ENCODE data around the gene CTNND2. TPM values are rescaled to one million over a fixed set of nuclear protein-coding genes. Genes with fewer than 3 reads are reported as not detected.

The CTNND2 gene
- total RNA-seq, 1 experiment from 2014 or later = not detected

DNA sequence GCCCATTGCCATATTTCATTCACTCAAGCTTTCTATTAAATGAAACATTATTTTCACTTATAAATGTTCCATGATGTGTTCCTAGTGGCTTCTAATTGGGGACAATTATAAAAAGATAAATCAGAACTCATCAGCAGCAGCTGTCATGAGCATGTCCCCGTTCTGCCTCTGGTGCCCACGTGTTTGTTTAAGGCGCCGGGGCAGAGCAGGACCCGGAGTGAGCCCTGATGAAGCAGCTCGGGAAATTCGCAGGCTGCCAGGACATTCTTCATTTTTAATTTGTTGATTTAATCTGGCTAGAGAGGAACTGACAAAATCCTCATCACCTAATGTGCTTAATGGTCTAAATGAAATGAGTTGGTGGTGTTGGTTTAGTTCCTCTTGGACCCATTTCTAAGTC, 475.0 kb downstream of the CTNND2 start:
- Histone ChIP-seq H3K27me3 (replicated peaks; ENCODE audit: insufficient read depth, low read depth, low read length, poor library complexity) (no peaks in the 10 kb centered on the region), H3K9me3 (ENCODE audit: low read depth, low read length, poor library complexity, severe bottlenecking) (no peaks in the 10 kb centered on the region), H3K36me3 (ENCODE audit: insufficient read depth, low read length, poor library complexity, severe bottlenecking) (no peaks in the 10 kb centered on the region), H3K27ac (ENCODE audit: low read depth, low read length, poor library complexity, severe bottlenecking) (no peak overlapping the region), H3K4me1 (ENCODE audit: insufficient read depth, low read length, poor library complexity, severe bottlenecking) (no peaks in the 10 kb centered on the region), H3K4me3 (ENCODE audit: low read depth, low read length, poor library complexity, severe bottlenecking) (no peak overlapping the region)
- intact Hi-C loops (cut with micrococcal nuclease; ENCODE audit: unreplicated experiment) = no loop called here
- DNase-seq (ENCODE audit: low spot score) = no peak
- CTCF ChIA-PET = no interaction called here
- TF ChIP-seq, protein P1, sequence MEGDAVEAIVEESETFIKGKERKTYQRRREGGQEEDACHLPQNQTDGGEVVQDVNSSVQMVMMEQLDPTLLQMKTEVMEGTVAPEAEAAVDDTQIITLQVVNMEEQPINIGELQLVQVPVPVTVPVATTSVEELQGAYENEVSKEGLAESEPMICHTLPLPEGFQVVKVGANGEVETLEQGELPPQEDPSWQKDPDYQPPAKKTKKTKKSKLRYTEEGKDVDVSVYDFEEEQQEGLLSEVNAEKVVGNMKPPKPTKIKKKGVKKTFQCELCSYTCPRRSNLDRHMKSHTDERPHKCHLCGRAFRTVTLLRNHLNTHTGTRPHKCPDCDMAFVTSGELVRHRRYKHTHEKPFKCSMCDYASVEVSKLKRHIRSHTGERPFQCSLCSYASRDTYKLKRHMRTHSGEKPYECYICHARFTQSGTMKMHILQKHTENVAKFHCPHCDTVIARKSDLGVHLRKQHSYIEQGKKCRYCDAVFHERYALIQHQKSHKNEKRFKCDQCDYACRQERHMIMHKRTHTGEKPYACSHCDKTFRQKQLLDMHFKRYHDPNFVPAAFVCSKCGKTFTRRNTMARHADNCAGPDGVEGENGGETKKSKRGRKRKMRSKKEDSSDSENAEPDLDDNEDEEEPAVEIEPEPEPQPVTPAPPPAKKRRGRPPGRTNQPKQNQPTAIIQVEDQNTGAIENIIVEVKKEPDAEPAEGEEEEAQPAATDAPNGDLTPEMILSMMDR (conservative IDR thresholded peaks at IDR 0.05; ENCODE audit: low read depth, low read length) = no peak
- TF ChIP-seq EZH2 (IDR thresholded peaks at IDR 0.05; ENCODE audit: borderline replicate concordance, low read depth, low read length, poor library complexity, severe bottlenecking) = no peak
- BruUV-seq (replicated peaks) = no TSS peak
- POLR2A ChIA-PET (ENCODE audit: low non-redundant PET) = no interaction called here

DNA sequence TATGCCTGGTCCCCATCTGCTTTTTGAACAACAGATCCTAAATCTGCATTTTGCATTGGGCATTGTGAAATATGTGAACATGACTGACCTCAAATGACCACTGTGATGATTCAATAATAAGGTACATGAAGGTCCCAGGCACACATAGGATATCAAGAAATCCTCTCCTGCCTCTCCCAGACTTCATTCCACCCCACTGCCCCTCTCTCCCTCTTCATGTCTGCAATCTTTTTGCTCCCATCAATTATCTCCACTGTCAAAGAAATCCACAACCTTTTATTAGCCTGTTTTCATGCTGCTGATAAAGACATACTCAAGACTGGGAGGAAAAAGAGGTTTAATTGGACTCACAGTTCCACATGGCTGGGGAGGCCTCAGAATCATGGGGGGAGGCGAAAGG, 476.7 kb downstream of the CTNND2 start:
- H3K36me3 ChIP-seq (ENCODE audit: insufficient read depth, low read length, poor library complexity, severe bottlenecking) = no peaks in the 10 kb centered on the region
- no peak for DNase-seq (ENCODE audit: low spot score)
- H3K9me3 ChIP-seq (ENCODE audit: low read depth, low read length, poor library complexity, severe bottlenecking) = no peaks in the 10 kb centered on the region
- POLR2A ChIA-PET (ENCODE audit: low non-redundant PET) = no interaction called here
- no peaks in the 10 kb centered on the region for H3K27me3 ChIP-seq (replicated peaks; ENCODE audit: insufficient read depth, low read depth, low read length, poor library complexity)
- no peak overlapping the region for H3K4me3 ChIP-seq (ENCODE audit: low read depth, low read length, poor library complexity, severe bottlenecking)
- CTCF ChIA-PET = no interaction called here
- no peak overlapping the region for H3K27ac ChIP-seq (ENCODE audit: low read depth, low read length, poor library complexity, severe bottlenecking)
- intact Hi-C loops (cut with micrococcal nuclease; ENCODE audit: unreplicated experiment) = no loop called here
- BruUV-seq (replicated peaks) = no TSS peak
- no peak for TF ChIP-seq EZH2 (IDR thresholded peaks at IDR 0.05; ENCODE audit: borderline replicate concordance, low read depth, low read length, poor library complexity, severe bottlenecking)
- TF ChIP-seq, protein P1 (conservative IDR thresholded peaks at IDR 0.05; ENCODE audit: low read depth, low read length) = no peak
- H3K4me1 ChIP-seq (ENCODE audit: insufficient read depth, low read length, poor library complexity, severe bottlenecking) = no peaks in the 10 kb centered on the region

DNA sequence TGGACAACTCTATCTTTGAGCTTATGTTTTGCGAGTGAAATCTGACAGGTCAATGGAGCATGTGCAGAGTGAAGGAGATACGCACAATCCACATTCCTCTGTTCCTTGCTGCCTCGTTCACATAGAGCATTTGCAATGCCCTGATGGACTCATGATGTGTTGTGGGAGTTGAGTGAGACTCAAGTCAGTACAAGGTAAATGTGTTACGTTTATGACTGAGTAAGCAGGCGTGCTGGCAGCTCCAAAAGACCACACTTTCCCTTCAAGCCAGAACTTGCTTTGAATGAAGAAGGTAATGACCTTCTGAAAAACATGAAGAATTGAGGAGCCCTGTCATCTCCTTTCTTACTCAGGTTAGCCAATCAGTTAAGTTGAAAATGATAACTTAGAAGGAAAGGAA, 477.8 kb downstream of the CTNND2 start:
- TF ChIP-seq, protein P1 (conservative IDR thresholded peaks at IDR 0.05; ENCODE audit: low read depth, low read length) = no peak
- TF ChIP-seq EZH2 (IDR thresholded peaks at IDR 0.05; ENCODE audit: borderline replicate concordance, low read depth, low read length, poor library complexity, severe bottlenecking) = no peak
- no peak overlapping the region for H3K4me3 ChIP-seq (ENCODE audit: low read depth, low read length, poor library complexity, severe bottlenecking)
- CTCF ChIA-PET = no interaction called here
- intact Hi-C loops (cut with micrococcal nuclease; ENCODE audit: unreplicated experiment) = no loop called here
- POLR2A ChIA-PET (ENCODE audit: low non-redundant PET) = no interaction called here
- H3K27me3 ChIP-seq (replicated peaks; ENCODE audit: insufficient read depth, low read depth, low read length, poor library complexity) = no peaks in the 10 kb centered on the region
- no peaks in the 10 kb centered on the region for H3K9me3 ChIP-seq (ENCODE audit: low read depth, low read length, poor library complexity, severe bottlenecking)
- H3K36me3 ChIP-seq (ENCODE audit: insufficient read depth, low read length, poor library complexity, severe bottlenecking) = no peaks in the 10 kb centered on the region
- BruUV-seq (replicated peaks) = no TSS peak
- DNase-seq (ENCODE audit: low spot score) = no peak
- no peaks in the 10 kb centered on the region for H3K4me1 ChIP-seq (ENCODE audit: insufficient read depth, low read length, poor library complexity, severe bottlenecking)
- no peak overlapping the region for H3K27ac ChIP-seq (ENCODE audit: low read depth, low read length, poor library complexity, severe bottlenecking)

Data from A673 (cell line).